Neural cell (in vitro differentiated cells): ENCODE results near the gene RIN3.

ENCODE experiments used
- CTCF ChIP-seq: fragments of 450-650 bp; IDR thresholded peaks from 2 replicates; pipeline ENCODE4 v1.5.1; 2014; ENCODE audit warnings: antibody characterized with exemption, mild to moderate bottlenecking, moderate library complexity; ENCODE audit not compliant: poor library complexity, severe bottlenecking
- EZH2 ChIP-seq: fragments of 200-600, 300-800 bp; shearing (Covaris generic), sonication (generic); IDR thresholded peaks from 2 replicates; pipeline ENCODE4 v1.6.1; 2014; ENCODE audit warnings: antibody characterized with exemption, low read length, borderline replicate concordance, mild to moderate bottlenecking; ENCODE audit not compliant: insufficient read depth, poor library complexity, severe bottlenecking
- POLR2AphosphoS5 ChIP-seq: IDR thresholded peaks from 2 replicates; pipeline ENCODE4 v1.6.1; 2012

GRCh38 chr14:92657457-92658142, 144.0 kb downstream of the RIN3 start:
- no peak for TF ChIP-seq CTCF
- no peak for TF ChIP-seq POLR2AphosphoS5
- TF ChIP-seq EZH2 = no peak
